Endodermal cell (in vitro differentiated cells): Measurements from ENCODE around the gene THAP5. TPM values are rescaled to one million over a fixed set of nuclear protein-coding genes. Genes with fewer than 3 reads are reported as not detected.
A peak's percentile ranks its signal among the peaks of the same experiment; 100 is the strongest.

ENCODE experiments used
- DNase-seq: peaks from one replicate; pipeline ENCODE4 v3.0.0-alpha.2; 2017
- H3K27ac ChIP-seq: 2 replicates; pipeline ENCODE4 v1.5.1; 2013; ENCODE audit warnings: mild to moderate bottlenecking, low read depth, low read length, moderate library complexity
- H3K27me3 ChIP-seq: 2 replicates; pipeline ENCODE4 v1.6.1; 2013; ENCODE audit warnings: mild to moderate bottlenecking, low read length, moderate library complexity; ENCODE audit not compliant: insufficient read depth, control insufficient read depth, poor library complexity, severe bottlenecking
- H3K36me3 ChIP-seq: 2 replicates; pipeline ENCODE4 v1.7.0; 2013; ENCODE audit warnings: mild to moderate bottlenecking, low read length, moderate library complexity; ENCODE audit not compliant: control insufficient read depth, insufficient read depth
- H3K4me1 ChIP-seq: one replicate; pipeline ENCODE4 v1.7.0; 2013; ENCODE audit warnings: low read length; ENCODE audit not compliant: control insufficient read depth, insufficient read depth
- H3K4me3 ChIP-seq: 2 replicates; pipeline ENCODE4 v1.5.1; 2013; ENCODE audit warnings: mild to moderate bottlenecking, low read length, moderate library complexity
- H3K9ac ChIP-seq: 2 replicates; pipeline ENCODE4 v1.6.1; 2013; ENCODE audit warnings: mild to moderate bottlenecking, low read length, moderate library complexity; ENCODE audit not compliant: poor library complexity, severe bottlenecking; ENCODE audit errors: extremely low read depth
- H3K9me3 ChIP-seq: 2 replicates; pipeline ENCODE4 v1.6.1; 2013; ENCODE audit warnings: mild to moderate bottlenecking, low read length, moderate library complexity; ENCODE audit not compliant: control insufficient read depth
- H3K27ac Mint-ChIP-seq: 2 replicates; pipeline ENCODE4 v1.8.0; 2020; ENCODE audit warnings: mixed read lengths
- H3K27me3 Mint-ChIP-seq: 2 replicates; pipeline ENCODE4 v1.8.0; 2021; ENCODE audit warnings: mild to moderate bottlenecking, mixed read lengths; ENCODE audit not compliant: insufficient read depth
- H3K36me3 Mint-ChIP-seq: 2 replicates; pipeline ENCODE4 v1.8.0; 2020; ENCODE audit warnings: low read depth, mixed read lengths
- H3K4me1 Mint-ChIP-seq: 2 replicates; pipeline ENCODE4 v1.8.0; 2020; ENCODE audit warnings: mixed read lengths
- H3K4me3 Mint-ChIP-seq: 2 replicates; pipeline ENCODE4 v1.8.0; 2020; ENCODE audit warnings: mild to moderate bottlenecking, moderate library complexity, mixed read lengths
- H3K9me3 Mint-ChIP-seq: 2 replicates; pipeline ENCODE4 v1.8.0; 2020; ENCODE audit warnings: mild to moderate bottlenecking, mixed read lengths
- WGBS, 2 experiments: methylation state at CpG; one replicate each; pipeline versions ENCODE4 v1.1.5 to v1.1.7; 2013; ENCODE audit warnings: missing lambda C conversion rate in 2 of 2, mixed read lengths in 1 of 2; ENCODE audit not compliant: insufficient coverage in 1 of 2, insufficient read length in 1 of 2; 5-methylcytosine and 5-hydroxymethylcytosine counted together
- total RNA-seq, 2 donors: library from RNA; stranded (reverse); fragmentation: NEBNext Ultra II Directional in 1 of 2; extraction: Animal tissue kit (Norgen Biotek cat#: 25700) in 1 of 2; gene quantifications; 2 replicates in 1 of 2; 3 replicates in 1 of 2; pipeline ENCODE4 v1.2.1, GENCODE V29; 2021
- TF ChIP-seq, protein P1 (sequence below): fragments of 200-600 bp; sonication (generic); conservative IDR thresholded peaks from 2 replicates; pipeline ENCODE4 v1.5.0; 2021; ENCODE audit warnings: antibody characterized with exemption, mild to moderate bottlenecking

THAP5 gene
- total RNA-seq, 2 donors from 2014 or later, result 21.5 to 23.8 TPM

DNA sequence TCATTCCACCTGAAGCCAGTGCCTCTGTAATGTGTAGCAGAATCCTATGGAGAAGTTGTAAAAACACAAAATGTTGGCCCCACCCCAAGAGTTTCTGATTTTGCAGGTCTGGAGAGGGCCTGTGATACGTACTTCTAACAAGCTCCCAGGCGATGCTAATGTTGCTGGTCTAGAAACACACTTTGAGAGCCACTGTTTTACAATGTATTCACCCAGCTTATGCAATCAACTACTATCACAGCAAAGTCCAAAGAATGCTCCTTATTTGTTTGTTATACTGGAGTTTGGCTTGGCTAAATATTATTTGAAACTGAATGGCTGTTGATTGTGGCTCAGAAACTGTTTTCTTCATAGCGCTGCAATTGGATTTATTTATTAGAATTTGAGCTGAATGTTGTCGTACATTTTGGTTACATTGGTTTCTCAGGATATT lies 44.5 kb upstream of the THAP5 start:
- no peak overlapping the region for H3K27ac Mint-ChIP-seq

DNA sequence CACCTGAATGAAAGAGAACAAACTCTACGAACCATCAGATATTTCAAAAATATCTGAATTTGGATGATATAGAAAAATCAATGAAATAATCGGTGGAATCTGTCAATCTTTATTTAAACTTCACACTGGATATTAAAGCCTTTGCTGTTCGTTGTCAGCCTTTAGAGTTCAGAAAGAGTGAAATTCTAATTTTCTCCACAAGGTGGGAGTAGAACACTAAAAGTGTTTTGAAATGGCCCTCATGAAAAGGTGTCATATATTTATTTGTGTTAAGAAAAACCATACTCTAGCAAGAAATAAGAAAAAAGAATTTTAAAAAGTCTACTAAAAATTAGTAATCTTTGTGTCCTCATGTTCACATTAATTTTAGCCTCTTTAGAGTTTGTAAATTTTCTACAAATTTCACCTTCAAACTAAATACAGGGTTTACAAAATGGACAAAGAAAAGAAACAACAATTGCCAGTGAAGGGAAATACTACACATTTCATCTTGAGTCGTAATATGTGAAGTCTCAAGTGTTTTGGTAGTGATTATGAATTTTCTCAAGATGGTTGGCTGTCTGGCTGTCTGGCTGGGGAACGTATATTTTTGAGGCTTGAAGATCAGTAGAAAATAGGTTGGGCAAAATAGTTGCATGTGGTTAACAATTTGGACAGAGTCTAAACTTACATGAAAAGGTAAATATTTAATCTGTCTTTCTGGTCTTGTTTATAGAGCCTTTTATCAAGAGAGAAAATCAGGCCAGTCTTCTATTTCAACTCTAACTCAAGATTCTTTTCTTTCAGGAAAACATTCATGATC lies 43.8 kb upstream of the THAP5 start:
- TF ChIP-seq, protein P1, sequence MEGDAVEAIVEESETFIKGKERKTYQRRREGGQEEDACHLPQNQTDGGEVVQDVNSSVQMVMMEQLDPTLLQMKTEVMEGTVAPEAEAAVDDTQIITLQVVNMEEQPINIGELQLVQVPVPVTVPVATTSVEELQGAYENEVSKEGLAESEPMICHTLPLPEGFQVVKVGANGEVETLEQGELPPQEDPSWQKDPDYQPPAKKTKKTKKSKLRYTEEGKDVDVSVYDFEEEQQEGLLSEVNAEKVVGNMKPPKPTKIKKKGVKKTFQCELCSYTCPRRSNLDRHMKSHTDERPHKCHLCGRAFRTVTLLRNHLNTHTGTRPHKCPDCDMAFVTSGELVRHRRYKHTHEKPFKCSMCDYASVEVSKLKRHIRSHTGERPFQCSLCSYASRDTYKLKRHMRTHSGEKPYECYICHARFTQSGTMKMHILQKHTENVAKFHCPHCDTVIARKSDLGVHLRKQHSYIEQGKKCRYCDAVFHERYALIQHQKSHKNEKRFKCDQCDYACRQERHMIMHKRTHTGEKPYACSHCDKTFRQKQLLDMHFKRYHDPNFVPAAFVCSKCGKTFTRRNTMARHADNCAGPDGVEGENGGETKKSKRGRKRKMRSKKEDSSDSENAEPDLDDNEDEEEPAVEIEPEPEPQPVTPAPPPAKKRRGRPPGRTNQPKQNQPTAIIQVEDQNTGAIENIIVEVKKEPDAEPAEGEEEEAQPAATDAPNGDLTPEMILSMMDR, result peak; percentile 88
- no peak overlapping the region for H3K4me3 ChIP-seq
- Mint-ChIP-seq H3K4me1 (peaks cover 11% of the 10 kb centered on the region), H3K27me3 (no peaks in the 10 kb centered on the region), H3K27ac (no peak overlapping the region), H3K36me3 (no peaks in the 10 kb centered on the region), H3K9me3 (no peaks in the 10 kb centered on the region), H3K4me3 (no peak overlapping the region)
- no peak overlapping the region for H3K9ac ChIP-seq
- no peaks in the 10 kb centered on the region for H3K27me3 ChIP-seq
- peaks cover 3% of the 10 kb centered on the region for H3K4me1 ChIP-seq
- no peaks in the 10 kb centered on the region for H3K36me3 ChIP-seq
- no peak for DNase-seq
- WGBS, 2 experiments, result 33 to 100% methylated on average over 1 to 5 of the region's 5 CpGs
- no peaks in the 10 kb centered on the region for H3K9me3 ChIP-seq
- H3K27ac ChIP-seq, result no peak overlapping the region

More for the DNA sequence above, 44.5 kb upstream of the THAP5 start:
- H3K36me3 ChIP-seq, result no peaks in the 10 kb centered on the region
- no peaks in the 10 kb centered on the region for H3K27me3 ChIP-seq
- Mint-ChIP-seq H3K4me1 (peaks cover 14% of the 10 kb centered on the region), H3K27me3 (no peaks in the 10 kb centered on the region), H3K9me3 (no peaks in the 10 kb centered on the region), H3K4me3 (no peak overlapping the region), H3K36me3 (no peaks in the 10 kb centered on the region)
- no peaks in the 10 kb centered on the region for H3K9me3 ChIP-seq
- peaks cover 3% of the 10 kb centered on the region for H3K4me1 ChIP-seq
- H3K4me3 ChIP-seq, result no peak overlapping the region
- H3K9ac ChIP-seq, result no peak overlapping the region
- no peak overlapping the region for H3K27ac ChIP-seq
- TF ChIP-seq, protein P1, result no peak
- DNase-seq, result no peak
- 93% methylated on average over 3 to 4 of the region's 4 CpGs for WGBS, 2 experiments

DNA sequence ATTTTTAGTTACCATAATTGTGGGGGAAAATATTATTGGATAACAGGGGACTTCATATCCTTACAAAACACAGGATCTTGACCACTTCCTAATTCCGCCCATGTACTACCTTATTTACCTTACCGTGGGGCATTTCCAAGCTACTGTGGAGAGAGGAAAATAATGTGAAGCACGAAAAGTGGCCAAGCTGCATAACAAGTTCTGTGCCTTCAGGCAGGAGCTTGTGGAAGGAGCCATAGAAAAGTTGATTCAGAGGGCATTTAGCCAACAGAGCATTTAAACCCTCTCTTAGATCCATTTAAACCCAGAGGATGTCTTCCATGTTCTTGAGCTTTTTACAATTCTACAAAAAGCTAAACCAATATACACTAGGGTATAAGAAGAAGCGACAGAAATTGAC lies 41.8 kb upstream of the THAP5 start:
- H3K27me3 Mint-ChIP-seq, result no peaks in the 10 kb centered on the region
- H3K9me3 Mint-ChIP-seq, result no peaks in the 10 kb centered on the region
- no peak for DNase-seq
- no peak overlapping the region for H3K4me3 Mint-ChIP-seq
- H3K36me3 Mint-ChIP-seq, result no peaks in the 10 kb centered on the region
- 84 to 100% methylated on average over 1 to 4 of the region's 4 CpGs for WGBS, 2 experiments
- TF ChIP-seq, protein P1, result no peak
- H3K4me1 ChIP-seq, result peaks cover 3% of the 10 kb centered on the region
- no peak overlapping the region for H3K27ac ChIP-seq
- H3K27ac Mint-ChIP-seq, result no peak overlapping the region
- peaks cover 5% of the 10 kb centered on the region for H3K4me1 Mint-ChIP-seq
- no peaks in the 10 kb centered on the region for H3K27me3 ChIP-seq
- H3K9me3 ChIP-seq, result no peaks in the 10 kb centered on the region
- no peak overlapping the region for H3K9ac ChIP-seq
- H3K4me3 ChIP-seq, result no peak overlapping the region
- no peaks in the 10 kb centered on the region for H3K36me3 ChIP-seq
